SHP77 treated with DMSO at 0.1 percent for 48 hours (cell line): ENCODE results near the gene RERE.
"Not testable (repeated sequence)": the region's sequence is repeated elsewhere in the genome, so short reads cannot be mapped to it uniquely, and the experiment has no call there.

Experiments used
- DNase-seq: peaks from one replicate; lab custom pipeline; 2025; lab: John Stamatoyannopoulos, UW

RERE gene

GRCh38 chr1:8752411-8752810 is 65.0 kb downstream of the RERE start:
- DNase-seq: no peak

- no peak for DNase-seq
Observed at GRCh38 chr1:8751984-8752383, 65.5 kb downstream of the RERE start.

GRCh38 chr1:8747879-8748825 is 69.3 kb downstream of the RERE start:
- no peak for DNase-seq

GRCh38 chr1:8746554-8746953 is 70.9 kb downstream of the RERE start:
- no peak for DNase-seq

- no peak for DNase-seq
Observed at GRCh38 chr1:8745749-8746390, 71.6 kb downstream of the RERE start.

GRCh38 chr1:8745346-8745745 is 72.1 kb downstream of the RERE start:
- DNase-seq: no peak

GRCh38 chr1:8742022-8742924 is 75.2 kb downstream of the RERE start:
- DNase-seq: no peak

- no peak for DNase-seq
Observed at GRCh38 chr1:8740034-8740449, 77.4 kb downstream of the RERE start.

GRCh38 chr1:8739377-8739776 is 78.1 kb downstream of the RERE start:
- DNase-seq: no peak

GRCh38 chr1:8736927-8737326 is 80.5 kb downstream of the RERE start:
- DNase-seq: no peak

GRCh38 chr1:8733484-8733883 is 84.0 kb downstream of the RERE start:
- DNase-seq: no peak

- DNase-seq: no peak
Observed at GRCh38 chr1:8731162-8731561, 86.3 kb downstream of the RERE start.

GRCh38 chr1:8728464-8728863 is 89.0 kb downstream of the RERE start:
- DNase-seq: no peak

- no peak for DNase-seq
Observed at GRCh38 chr1:8727809-8728213, 89.6 kb downstream of the RERE start.

GRCh38 chr1:8727316-8727715 is 90.1 kb downstream of the RERE start:
- DNase-seq: not testable (repeated sequence)

- DNase-seq: not testable (repeated sequence)
Observed at GRCh38 chr1:8726801-8727186, 90.6 kb downstream of the RERE start.

GRCh38 chr1:8723010-8723409 is 94.4 kb downstream of the RERE start:
- no peak for DNase-seq

- DNase-seq: no peak
Observed at GRCh38 chr1:8722366-8722765, 95.1 kb downstream of the RERE start.

- DNase-seq: no peak
Observed at GRCh38 chr1:8721679-8722324, 95.6 kb downstream of the RERE start.

GRCh38 chr1:8720347-8720746 is 97.1 kb downstream of the RERE start:
- DNase-seq: no peak

GRCh38 chr1:8718850-8719361 is 98.5 kb downstream of the RERE start:
- DNase-seq: peak; percentile 10

GRCh38 chr1:8717148-8717547 is 100.3 kb downstream of the RERE start:
- DNase-seq: no peak
